Effector CD4-positive, alpha-beta T cell (primary cell): ENCODE data around the gene TULP4.
"Not testable (repeated sequence)": the region's sequence is repeated elsewhere in the genome, so short reads cannot be mapped to it uniquely, and the experiment has no call there.

ENCODE experiments used
- DNase-seq: peaks from one replicate; pipeline ENCODE4 v3.0.0-alpha.2; 2020

Gene TULP4

GRCh38 chr6:158296854-158297324 is 15.4 kb upstream of the TULP4 start:
- not testable (repeated sequence) for DNase-seq

GRCh38 chr6:158297657-158298056 is 14.6 kb upstream of the TULP4 start:
- not testable (repeated sequence) for DNase-seq

GRCh38 chr6:158300306-158301143 is 11.7 kb upstream of the TULP4 start:
- DNase-seq: not testable (repeated sequence)

GRCh38 chr6:158301561-158301960 is 10.7 kb upstream of the TULP4 start:
- not testable (repeated sequence) for DNase-seq

- not testable (repeated sequence) for DNase-seq
These were observed 10.0 kb upstream of the TULP4 start for GRCh38 chr6:158302195-158302796.

GRCh38 chr6:158303210-158303731 is 9.0 kb upstream of the TULP4 start:
- no peak for DNase-seq

GRCh38 chr6:158304254-158304653 is 8.0 kb upstream of the TULP4 start:
- DNase-seq: no peak

GRCh38 chr6:158309814-158310213 is 2.5 kb upstream of the TULP4 start:
- DNase-seq: no peak

- no peak for DNase-seq
These were observed 1.1 kb upstream of the TULP4 start for GRCh38 chr6:158311193-158311592.

GRCh38 chr6:158311626-158312025 is 639 bp upstream of the TULP4 start:
- DNase-seq: no peak

- no peak for DNase-seq
These were observed 570 bp downstream of the TULP4 start for GRCh38 chr6:158312672-158313397.

GRCh38 chr6:158313989-158314388 is 1.7 kb downstream of the TULP4 start:
- DNase-seq: no peak

- no peak for DNase-seq
These were observed 2.5 kb downstream of the TULP4 start for GRCh38 chr6:158314737-158315136.

GRCh38 chr6:158316022-158316421 is 3.8 kb downstream of the TULP4 start:
- no peak for DNase-seq

GRCh38 chr6:158321960-158322359 is 9.7 kb downstream of the TULP4 start:
- no peak for DNase-seq

GRCh38 chr6:158322400-158322723 is 10.1 kb downstream of the TULP4 start:
- DNase-seq: no peak

GRCh38 chr6:158322724-158323560 is 10.7 kb downstream of the TULP4 start:
- DNase-seq: no peak

GRCh38 chr6:158323561-158323958 is 11.3 kb downstream of the TULP4 start:
- DNase-seq: no peak

GRCh38 chr6:158324136-158324535 is 11.9 kb downstream of the TULP4 start:
- DNase-seq: no peak

- DNase-seq: no peak
These were observed 14.9 kb downstream of the TULP4 start for GRCh38 chr6:158327211-158327610.

GRCh38 chr6:158328952-158329351 is 16.7 kb downstream of the TULP4 start:
- no peak for DNase-seq

- DNase-seq: no peak
These were observed 17.3 kb downstream of the TULP4 start for GRCh38 chr6:158329531-158329930.
